GM12875 (cell line): ENCODE measurements around the gene APBA2.

ENCODE experiments used
- H3K4me3 ChIP-seq: one replicate; pipeline ENCODE4 v1.5.1; 2011; ENCODE audit warnings: low read depth, low read length, control low read depth
- TF ChIP-seq, protein P1 (sequence below): IDR thresholded peaks from 2 replicates; pipeline ENCODE4 v1.5.1; 2011; ENCODE audit warnings: low read depth, mild to moderate bottlenecking, control low read depth, inconsistent platforms, low read length, moderate library complexity, borderline replicate concordance; ENCODE audit not compliant: insufficient read depth

APBA2 gene

GRCh38 chr15:29139540-29140459, 254.0 kb downstream of the APBA2 start:
- no peak overlapping the region for H3K4me3 ChIP-seq
- TF ChIP-seq, protein P1, sequence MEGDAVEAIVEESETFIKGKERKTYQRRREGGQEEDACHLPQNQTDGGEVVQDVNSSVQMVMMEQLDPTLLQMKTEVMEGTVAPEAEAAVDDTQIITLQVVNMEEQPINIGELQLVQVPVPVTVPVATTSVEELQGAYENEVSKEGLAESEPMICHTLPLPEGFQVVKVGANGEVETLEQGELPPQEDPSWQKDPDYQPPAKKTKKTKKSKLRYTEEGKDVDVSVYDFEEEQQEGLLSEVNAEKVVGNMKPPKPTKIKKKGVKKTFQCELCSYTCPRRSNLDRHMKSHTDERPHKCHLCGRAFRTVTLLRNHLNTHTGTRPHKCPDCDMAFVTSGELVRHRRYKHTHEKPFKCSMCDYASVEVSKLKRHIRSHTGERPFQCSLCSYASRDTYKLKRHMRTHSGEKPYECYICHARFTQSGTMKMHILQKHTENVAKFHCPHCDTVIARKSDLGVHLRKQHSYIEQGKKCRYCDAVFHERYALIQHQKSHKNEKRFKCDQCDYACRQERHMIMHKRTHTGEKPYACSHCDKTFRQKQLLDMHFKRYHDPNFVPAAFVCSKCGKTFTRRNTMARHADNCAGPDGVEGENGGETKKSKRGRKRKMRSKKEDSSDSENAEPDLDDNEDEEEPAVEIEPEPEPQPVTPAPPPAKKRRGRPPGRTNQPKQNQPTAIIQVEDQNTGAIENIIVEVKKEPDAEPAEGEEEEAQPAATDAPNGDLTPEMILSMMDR = peak; percentile 87

DNA sequence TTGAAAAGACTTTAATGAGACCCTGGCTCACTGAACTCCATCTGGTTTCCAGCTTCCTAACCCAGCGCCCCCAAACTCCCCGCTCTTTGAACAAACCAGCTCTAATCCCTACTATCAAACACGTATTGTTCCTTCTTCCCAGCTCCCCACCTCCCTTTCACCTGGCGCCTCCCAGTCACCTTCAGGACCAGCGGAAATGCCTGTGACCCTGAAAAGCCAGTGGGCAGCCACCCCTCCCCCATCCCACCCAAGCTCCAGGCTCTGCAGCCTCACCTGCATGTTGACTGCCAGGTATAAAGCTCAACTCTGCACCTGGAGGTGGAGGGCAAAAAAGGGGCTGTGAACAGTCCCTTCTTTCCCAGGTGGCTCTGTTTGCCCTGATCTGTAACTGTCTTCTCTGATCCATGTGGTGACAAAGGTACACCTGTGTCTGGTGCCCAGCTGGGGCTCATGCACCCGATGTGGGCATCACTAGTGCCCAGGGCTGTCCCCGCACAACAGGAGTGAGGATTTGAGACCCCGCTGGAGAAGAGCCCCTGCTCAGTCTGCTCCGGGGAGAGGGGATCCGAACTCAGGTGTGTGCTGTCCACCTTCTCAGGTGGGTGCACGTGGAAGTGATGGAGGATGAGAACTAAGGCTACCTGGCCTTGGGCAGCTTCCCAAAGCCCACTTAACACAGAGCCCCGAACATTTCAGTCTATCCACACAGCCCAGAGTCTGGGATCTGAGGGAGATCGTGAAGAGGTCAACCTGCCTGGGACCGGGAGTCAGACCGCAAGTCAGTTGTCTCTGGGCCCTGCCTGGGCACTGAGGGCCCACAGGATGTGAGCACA, 254.9 kb downstream of the APBA2 start:
- TF ChIP-seq, protein P1 = no peak
- H3K4me3 ChIP-seq = no peak overlapping the region

DNA sequence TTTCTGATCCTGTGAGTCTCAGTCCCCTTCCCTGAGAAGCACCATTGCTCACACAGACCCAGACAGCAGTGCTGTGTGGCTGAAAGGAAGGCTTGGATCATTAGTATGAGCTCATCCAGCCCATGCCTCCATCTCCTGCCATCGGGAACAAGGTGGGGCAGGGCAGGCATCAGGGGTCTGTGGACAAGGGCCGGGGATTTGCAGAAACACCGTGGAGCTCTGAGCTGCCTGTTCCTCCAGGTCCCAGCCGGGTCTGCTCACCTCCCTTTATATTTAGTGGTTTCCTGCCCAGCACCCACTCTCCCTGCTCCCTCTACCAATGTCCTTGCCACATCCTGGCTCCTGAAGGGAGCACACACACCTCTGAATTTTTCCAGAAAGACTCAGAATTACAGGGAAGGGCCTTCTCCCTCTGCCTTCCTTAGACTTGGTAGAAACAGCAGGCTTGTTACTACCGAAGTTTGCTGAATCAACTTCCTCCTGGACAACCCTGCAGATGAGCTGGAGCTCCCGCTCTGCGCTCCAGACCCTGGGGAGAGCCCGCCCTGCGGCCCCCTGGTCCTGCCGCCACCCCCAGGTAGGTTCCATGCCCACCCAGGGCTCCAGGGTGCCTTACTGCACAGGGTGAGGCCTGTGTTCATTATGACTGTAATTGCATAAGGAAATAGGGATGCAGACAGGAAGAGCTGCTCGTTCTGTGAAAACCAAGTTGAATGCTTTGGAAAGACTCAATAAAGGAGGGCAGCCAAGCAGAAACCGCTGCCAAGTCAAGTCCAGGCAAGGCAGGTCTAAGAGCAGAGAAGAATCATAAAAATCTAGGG, 255.7 kb downstream of the APBA2 start:
- TF ChIP-seq, protein P1 = no peak
- no peak overlapping the region for H3K4me3 ChIP-seq

DNA sequence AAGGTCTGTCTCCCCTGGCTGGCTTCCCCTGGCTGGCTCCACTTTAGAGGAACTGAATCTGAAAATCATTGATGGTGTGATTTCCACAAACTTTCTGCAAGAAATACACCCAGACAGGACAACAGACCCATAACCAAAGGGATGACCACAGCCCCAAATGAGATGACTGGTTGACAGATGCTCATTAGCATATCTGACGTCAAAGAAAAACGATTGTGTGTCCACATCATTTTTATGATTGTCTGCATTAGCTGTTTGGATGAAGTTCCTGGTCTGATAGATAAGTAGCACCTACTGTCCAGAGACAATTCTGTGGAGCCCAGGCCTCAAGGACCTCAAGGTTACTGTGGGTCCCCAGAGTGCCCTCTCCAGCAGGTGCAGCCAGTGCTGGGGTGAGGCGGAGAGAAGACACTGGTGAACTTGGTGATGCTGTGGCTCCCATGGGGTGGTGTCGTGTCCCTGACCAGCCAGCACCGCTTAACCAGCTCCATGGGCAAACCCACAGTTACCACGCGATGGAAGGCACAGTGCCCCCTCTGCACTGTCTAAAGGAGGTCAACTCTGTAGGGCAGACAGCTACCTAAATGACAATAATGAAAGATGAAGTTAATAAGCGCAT, 256.5 kb downstream of the APBA2 start:
- TF ChIP-seq, protein P1 = no peak
- no peak overlapping the region for H3K4me3 ChIP-seq

DNA sequence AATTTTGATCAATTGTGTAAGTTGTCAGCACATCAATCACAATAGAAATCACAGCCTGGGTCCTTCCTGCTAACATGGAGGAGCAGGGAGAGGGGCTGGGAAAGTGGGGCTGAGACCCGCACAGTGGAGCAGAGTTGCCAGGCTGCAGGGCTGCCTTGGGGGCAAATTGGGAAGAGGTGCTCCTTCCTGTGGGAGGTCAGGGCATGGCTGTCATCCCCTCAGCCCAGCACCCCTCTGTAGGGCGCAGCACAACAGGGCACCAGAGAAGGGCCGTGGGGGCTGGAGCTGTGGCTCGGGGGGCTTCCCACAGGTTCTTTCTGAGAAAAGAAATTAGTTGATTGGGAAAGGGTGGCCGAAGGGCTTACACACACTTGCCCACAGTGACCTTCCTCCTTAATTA, 257.5 kb downstream of the APBA2 start:
- TF ChIP-seq, protein P1 = no peak
- H3K4me3 ChIP-seq = no peak overlapping the region

GRCh38 chr15:29143909-29144635, 258.3 kb downstream of the APBA2 start:
- no peak overlapping the region for H3K4me3 ChIP-seq
- TF ChIP-seq, protein P1 = no peak
